Mucosa of rectum (tissue), 2 donors: ENCODE measurements around the gene ZSWIM6.

Experiments
- H3K27ac ChIP-seq, 2 donors: one replicate each; pipeline ENCODE4 v1.7.0; 2013; ENCODE audit warnings: inconsistent platforms in 2 of 2, low read depth in 2 of 2, low read length in 2 of 2
- H3K27me3 ChIP-seq, 2 donors: one replicate each; pipeline ENCODE4 v1.7.0; 2013; ENCODE audit warnings: low read length in 2 of 2; ENCODE audit not compliant: control insufficient read depth in 2 of 2, insufficient read depth in 2 of 2
- H3K36me3 ChIP-seq, 2 donors: one replicate each; pipeline ENCODE4 v1.7.0; 2013; ENCODE audit warnings: low read length in 2 of 2; ENCODE audit not compliant: control insufficient read depth in 2 of 2, insufficient read depth in 2 of 2
- H3K4me1 ChIP-seq, 2 donors: one replicate each; pipeline ENCODE4 v1.7.0; 2013; ENCODE audit warnings: low read length in 2 of 2, mild to moderate bottlenecking in 1 of 2; ENCODE audit not compliant: control insufficient read depth in 2 of 2, insufficient read depth in 2 of 2
- H3K4me3 ChIP-seq, 2 donors: one replicate each; pipeline ENCODE4 v1.7.0; 2013; ENCODE audit warnings: low read length in 2 of 2
- H3K9ac ChIP-seq, 2 donors: one replicate each; pipeline ENCODE4 v1.7.0; 2013; ENCODE audit warnings: low read length in 2 of 2, low read depth in 1 of 2, mild to moderate bottlenecking in 1 of 2
- H3K9me3 ChIP-seq, 2 donors: one replicate each; pipeline ENCODE4 v1.7.0; 2013; ENCODE audit warnings: low read length in 2 of 2; ENCODE audit not compliant: control insufficient read depth in 2 of 2
- donor health status: healthy.
- donor health status: Normal muscosa, but diverticular disease.

ZSWIM6 gene

DNA sequence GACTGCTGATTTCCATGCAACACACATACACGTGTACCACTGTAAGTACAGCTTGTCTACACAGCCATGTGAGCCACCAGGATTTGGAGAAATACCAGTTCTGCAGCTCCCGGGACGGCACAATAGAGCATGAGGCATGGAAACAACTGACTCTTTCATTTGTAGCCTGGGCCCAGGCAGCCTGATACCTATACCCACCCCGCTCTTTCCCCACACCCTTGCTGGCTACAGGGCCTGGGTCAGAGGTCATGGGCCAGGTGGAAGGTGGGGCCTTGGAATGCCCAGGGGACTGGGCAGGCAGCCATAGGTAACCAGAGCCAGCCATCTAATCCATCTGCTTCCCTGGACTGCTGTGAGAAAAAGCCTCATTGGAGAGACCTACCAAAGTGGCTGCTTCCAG is 39.0 kb upstream of the ZSWIM6 start:
- Histone ChIP-seq H3K9me3 (no peaks in the 10 kb centered on the region), H3K27ac (peak overlapping the region; percentile 85 to 89), H3K4me3 (peak overlapping the region in 1 of 2 donors; percentile 2), H3K27me3 (no peaks in the 10 kb centered on the region), H3K4me1 (peaks cover 18 to 29% of the 10 kb centered on the region in 2 donors), H3K9ac (peak overlapping the region in 1 of 2 donors; percentile 32), H3K36me3 (no peaks in the 10 kb centered on the region)

DNA sequence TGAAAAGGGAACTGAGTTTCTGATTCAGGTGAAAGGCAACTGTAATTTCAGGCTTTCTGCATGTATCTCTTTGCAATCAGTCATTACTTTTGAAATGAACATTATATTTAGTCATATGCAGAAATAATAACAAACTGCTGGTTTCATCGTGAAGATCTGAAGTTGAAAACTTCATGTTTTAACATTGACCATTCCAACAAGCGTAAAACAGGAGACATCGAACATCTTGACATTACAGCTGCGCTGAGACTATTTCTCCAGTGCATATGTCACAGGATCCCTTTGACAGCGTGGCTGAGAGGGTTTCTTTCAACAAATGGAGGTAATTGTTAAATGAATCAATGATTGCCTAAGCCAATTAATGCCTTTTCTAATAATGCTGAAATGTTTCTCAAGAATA is 38.2 kb upstream of the ZSWIM6 start:
- no peaks in the 10 kb centered on the region for H3K36me3 ChIP-seq
- H3K4me3 ChIP-seq: no peak overlapping the region
- H3K9ac ChIP-seq: no peak overlapping the region
- no peaks in the 10 kb centered on the region for H3K9me3 ChIP-seq
- peak overlapping the region; percentile 85 to 89 for H3K27ac ChIP-seq
- H3K27me3 ChIP-seq: no peaks in the 10 kb centered on the region
- peaks cover 18 to 29% of the 10 kb centered on the region in 2 donors for H3K4me1 ChIP-seq

DNA sequence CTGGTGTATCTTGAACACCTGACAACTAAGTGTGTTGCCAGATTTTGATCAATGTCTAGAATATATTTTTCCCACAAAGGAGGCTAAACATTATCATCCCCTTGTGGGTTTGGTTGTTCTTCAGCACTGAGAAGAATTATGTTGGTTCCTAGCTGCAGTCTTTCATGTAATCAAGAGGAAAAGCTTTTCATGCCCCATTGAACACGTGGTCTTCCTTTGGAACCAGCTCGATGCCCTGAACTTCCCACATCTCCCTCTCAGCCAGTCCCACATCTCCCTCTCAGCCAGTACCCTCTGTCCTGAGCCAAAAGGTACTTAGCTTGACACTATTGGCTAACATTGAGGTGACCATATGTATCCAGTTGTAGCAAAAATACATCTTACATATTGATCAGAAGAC is 36.7 kb upstream of the ZSWIM6 start:
- Histone ChIP-seq H3K4me3 (no peak overlapping the region), H3K9ac (no peak overlapping the region), H3K36me3 (no peaks in the 10 kb centered on the region), H3K4me1 (peaks cover 12 to 27% of the 10 kb centered on the region in 2 donors), H3K27me3 (no peaks in the 10 kb centered on the region), H3K9me3 (no peaks in the 10 kb centered on the region), H3K27ac (no peak overlapping the region)

GRCh38 chr5:61298066-61298465 is 34.0 kb upstream of the ZSWIM6 start:
- Histone ChIP-seq H3K9ac (no peak overlapping the region), H3K27me3 (no peaks in the 10 kb centered on the region), H3K4me3 (no peak overlapping the region), H3K36me3 (no peaks in the 10 kb centered on the region), H3K9me3 (no peaks in the 10 kb centered on the region), H3K27ac (no peak overlapping the region), H3K4me1 (peaks cover 11 to 21% of the 10 kb centered on the region in 2 donors)

- H3K4me3 ChIP-seq: no peak overlapping the region
- peaks cover 10 to 24% of the 10 kb centered on the region in 2 donors for H3K4me1 ChIP-seq
- H3K9ac ChIP-seq: no peak overlapping the region
- H3K36me3 ChIP-seq: no peaks in the 10 kb centered on the region
- no peak overlapping the region for H3K27ac ChIP-seq
- H3K9me3 ChIP-seq: no peaks in the 10 kb centered on the region
- no peaks in the 10 kb centered on the region for H3K27me3 ChIP-seq
Measured at GRCh38 chr5:61298580-61298979, 33.5 kb upstream of the ZSWIM6 start.

DNA sequence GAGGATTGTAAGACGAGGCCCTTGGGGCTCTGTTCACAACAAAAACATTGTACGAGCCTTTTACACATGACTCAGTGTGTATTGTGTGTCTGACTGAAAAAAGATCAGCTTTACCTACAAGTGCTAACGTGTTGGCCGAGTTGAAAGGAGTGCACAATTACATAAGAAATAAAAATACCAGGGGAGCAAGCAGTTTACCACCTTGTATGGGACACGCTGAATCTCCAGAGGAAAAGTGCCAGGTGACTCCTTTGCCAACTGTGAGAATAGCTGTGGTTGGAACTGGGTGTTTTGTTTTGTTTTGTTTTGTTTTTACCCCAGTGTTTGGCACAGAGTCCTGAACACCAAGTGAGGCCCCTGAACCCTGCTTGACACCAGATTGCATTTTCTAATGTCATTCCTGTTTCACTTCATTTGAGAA is 32.8 kb upstream of the ZSWIM6 start:
- Histone ChIP-seq H3K27me3 (no peaks in the 10 kb centered on the region), H3K27ac (no peak overlapping the region), H3K4me3 (no peak overlapping the region), H3K9me3 (no peaks in the 10 kb centered on the region), H3K36me3 (no peaks in the 10 kb centered on the region), H3K4me1 (peaks cover 10 to 30% of the 10 kb centered on the region in 2 donors), H3K9ac (no peak overlapping the region)

- Histone ChIP-seq H3K9ac (no peak overlapping the region), H3K4me1 (peaks cover 13 to 33% of the 10 kb centered on the region in 2 donors), H3K27ac (peak overlapping the region; percentile 12 to 32), H3K9me3 (no peaks in the 10 kb centered on the region), H3K36me3 (no peaks in the 10 kb centered on the region), H3K27me3 (no peaks in the 10 kb centered on the region), H3K4me3 (no peak overlapping the region)
Measured at GRCh38 chr5:61301341-61302199, 30.5 kb upstream of the ZSWIM6 start.

GRCh38 chr5:61302200-61302563 is 29.9 kb upstream of the ZSWIM6 start:
- Histone ChIP-seq H3K27me3 (no peaks in the 10 kb centered on the region), H3K36me3 (no peaks in the 10 kb centered on the region), H3K9me3 (no peaks in the 10 kb centered on the region), H3K4me3 (no peak overlapping the region), H3K27ac (peak overlapping the region; percentile 12 to 32), H3K9ac (no peak overlapping the region), H3K4me1 (peaks cover 13 to 33% of the 10 kb centered on the region in 2 donors)

- H3K4me3 ChIP-seq: peak overlapping the region; percentile 58
- H3K36me3 ChIP-seq: no peaks in the 10 kb centered on the region
- peaks cover 13 to 33% of the 10 kb centered on the region in 2 donors for H3K4me1 ChIP-seq
- H3K9me3 ChIP-seq: no peaks in the 10 kb centered on the region
- H3K27me3 ChIP-seq: no peaks in the 10 kb centered on the region
- peak overlapping the region in 1 of 2 donors; percentile 66 for H3K9ac ChIP-seq
- peak overlapping the region in 1 of 2 donors; percentile 91 for H3K27ac ChIP-seq
Measured at GRCh38 chr5:61303346-61303745, 28.7 kb upstream of the ZSWIM6 start.

GRCh38 chr5:61304590-61305381 is 27.3 kb upstream of the ZSWIM6 start:
- peak overlapping the region; percentile 58 for H3K4me3 ChIP-seq
- H3K9ac ChIP-seq: peak overlapping the region in 1 of 2 donors; percentile 66
- H3K36me3 ChIP-seq: no peaks in the 10 kb centered on the region
- H3K27me3 ChIP-seq: no peaks in the 10 kb centered on the region
- peak overlapping the region; percentile 78 to 91 for H3K27ac ChIP-seq
- H3K9me3 ChIP-seq: no peaks in the 10 kb centered on the region
- peaks cover 13 to 33% of the 10 kb centered on the region in 2 donors for H3K4me1 ChIP-seq
